Stimulated activated CD4-positive, alpha-beta T cell treated with anti-CD3 and anti-CD28 coated beads, Interleukin-1b, Interleukin-23, amount 100 ng/mL, for 4 hours (primary cell): ENCODE data around the gene AMOTL1.
"Not testable (repeated sequence)": the region's sequence is repeated elsewhere in the genome, so short reads cannot be mapped to it uniquely, and the experiment has no call there.

Source experiments
- DNase-seq, 2 donors: peaks; one replicate each; pipeline ENCODE4 v3.0.0-alpha.2; 2020; ENCODE audit warnings: low read depth in 2 of 2

AMOTL1 gene

DNA sequence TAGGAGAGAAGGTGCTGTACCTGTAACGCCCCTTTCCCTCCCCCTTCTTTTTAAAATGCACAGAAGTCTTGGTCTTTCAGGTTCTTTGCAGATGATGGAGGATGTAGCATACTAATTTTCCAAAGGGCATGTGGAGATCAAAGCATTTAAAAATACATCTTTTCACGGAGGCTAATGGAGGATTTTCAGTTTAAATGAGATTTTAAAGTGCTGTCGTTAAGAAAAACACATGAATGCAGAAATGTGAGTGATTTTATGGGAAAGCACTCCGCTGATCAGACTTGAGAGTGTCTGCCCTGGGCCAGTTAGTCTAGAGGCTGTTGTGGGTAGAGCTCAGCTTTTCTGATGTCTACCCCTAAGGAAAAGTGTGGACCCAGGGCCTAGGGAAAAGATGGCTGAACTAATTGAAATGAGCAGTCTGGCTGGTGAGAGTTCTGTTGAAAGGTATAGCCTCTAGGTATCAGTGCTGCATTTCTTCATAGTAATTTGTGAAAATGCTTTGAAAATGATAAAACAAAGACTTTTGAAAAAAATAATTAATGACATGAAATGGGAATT, 2.5 kb downstream of the AMOTL1 start:
- DNase-seq: no peak

GRCh38 chr11:94771390-94771789, 3.2 kb downstream of the AMOTL1 start:
- DNase-seq: no peak

DNA sequence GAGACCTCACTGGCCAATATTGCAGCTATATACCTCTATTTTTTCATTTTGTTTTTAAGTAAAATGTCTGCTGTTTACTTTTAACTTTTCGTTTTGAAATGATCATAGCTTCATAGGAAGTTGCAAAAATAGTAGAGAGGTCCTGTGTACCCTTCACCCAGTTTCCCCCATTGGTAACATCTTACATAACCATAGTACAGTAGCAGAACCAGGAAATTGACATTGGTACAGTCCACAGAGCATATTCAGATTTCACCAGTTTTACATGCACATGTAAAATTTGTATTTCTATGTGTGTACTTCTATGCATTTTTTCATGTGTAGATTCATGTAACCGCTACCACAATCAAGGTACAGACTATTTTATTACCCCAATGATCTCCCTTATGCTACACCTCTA, 3.8 kb downstream of the AMOTL1 start:
- no peak for DNase-seq

DNA sequence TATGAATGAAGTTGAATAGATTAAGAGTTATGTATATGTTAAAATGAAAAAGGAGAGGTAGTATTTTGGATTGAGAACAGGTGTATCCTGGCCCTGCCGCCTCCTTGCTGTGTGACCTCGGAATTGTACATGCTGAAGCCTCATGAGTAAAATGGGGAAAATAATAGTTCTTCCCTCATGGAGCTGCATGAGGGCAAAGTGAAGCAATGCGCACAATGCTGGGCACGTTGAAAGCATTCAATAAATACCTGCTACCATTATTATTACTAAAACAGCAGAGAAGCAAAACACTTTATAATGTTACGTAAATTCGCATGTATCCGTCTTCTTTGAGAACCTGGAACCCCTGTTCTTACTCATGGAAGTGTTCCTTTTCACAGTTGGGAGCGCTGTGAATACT, 5.7 kb downstream of the AMOTL1 start:
- no peak for DNase-seq

- no peak for DNase-seq
Measured at GRCh38 chr11:94774345-94774744, 6.2 kb downstream of the AMOTL1 start.

GRCh38 chr11:94775567-94776327, 7.6 kb downstream of the AMOTL1 start:
- DNase-seq: no peak

GRCh38 chr11:94776351-94777321, 8.5 kb downstream of the AMOTL1 start:
- DNase-seq: no peak

DNA sequence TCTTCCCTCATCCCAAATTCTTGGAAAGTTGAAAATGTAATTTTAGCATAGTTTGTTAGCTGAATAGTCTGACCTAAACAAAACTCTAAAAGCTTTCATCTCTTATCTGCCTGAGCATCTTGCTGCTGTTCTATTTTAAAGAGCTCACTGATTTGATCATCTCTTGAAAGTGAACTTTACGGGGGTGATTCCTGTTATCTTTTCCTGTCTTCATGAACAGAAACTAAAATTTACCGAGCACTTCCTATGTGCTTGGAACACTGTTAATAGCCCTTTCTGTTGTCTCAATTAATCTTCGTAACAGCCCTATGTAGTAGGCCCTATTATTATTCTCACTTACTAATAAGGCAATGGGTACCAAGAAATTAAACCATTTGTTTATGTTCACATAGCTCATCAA, 12.3 kb downstream of the AMOTL1 start:
- no peak for DNase-seq

- no peak for DNase-seq
Measured at GRCh38 chr11:94781837-94782236, 13.7 kb downstream of the AMOTL1 start.

DNA sequence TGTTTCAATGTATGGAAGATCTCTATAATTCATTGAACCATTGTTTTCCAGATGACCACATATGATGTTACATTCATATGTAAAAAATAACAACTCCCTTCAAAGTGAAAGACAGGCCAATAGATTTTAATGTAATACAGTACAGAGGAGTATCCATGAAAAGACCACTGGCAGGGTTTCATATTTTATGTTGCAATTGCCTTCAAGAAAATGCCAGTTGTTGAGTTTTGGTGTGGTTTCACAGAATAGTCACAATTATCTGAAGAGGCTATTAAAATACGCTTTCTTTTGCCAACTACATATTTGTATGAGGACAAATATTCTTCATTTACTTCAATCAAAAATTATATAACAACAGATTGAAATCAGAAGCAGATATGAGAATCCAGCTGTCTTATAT, 14.3 kb downstream of the AMOTL1 start:
- no peak for DNase-seq

GRCh38 chr11:94784884-94785283, 16.7 kb downstream of the AMOTL1 start:
- no peak for DNase-seq

GRCh38 chr11:94785509-94785908, 17.4 kb downstream of the AMOTL1 start:
- DNase-seq: no peak

GRCh38 chr11:94786264-94787126, 18.3 kb downstream of the AMOTL1 start:
- DNase-seq: no peak

- DNase-seq: no peak
Measured at GRCh38 chr11:94787801-94788200, 19.6 kb downstream of the AMOTL1 start.

- DNase-seq: no peak
Measured at GRCh38 chr11:94788396-94788795, 20.2 kb downstream of the AMOTL1 start.

DNA sequence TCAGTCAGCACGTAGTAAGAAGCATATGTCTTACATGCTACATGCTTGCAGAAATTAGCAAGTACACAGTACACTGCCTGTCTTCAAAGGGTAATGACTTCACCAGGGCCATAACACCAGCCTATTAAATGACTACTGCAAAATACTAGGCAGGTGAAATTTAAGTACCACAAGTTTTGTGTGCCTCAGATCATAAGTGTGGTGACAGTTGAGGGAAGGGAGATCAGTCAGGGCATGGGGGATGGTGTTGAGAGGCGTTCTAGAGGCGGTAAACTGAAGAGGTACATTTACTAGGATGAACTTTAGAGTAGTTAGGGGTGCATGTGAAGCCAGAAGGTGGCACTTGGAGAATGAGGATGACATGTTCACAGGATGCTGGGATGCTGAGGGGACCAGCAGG, 22.0 kb downstream of the AMOTL1 start:
- no peak for DNase-seq

DNA sequence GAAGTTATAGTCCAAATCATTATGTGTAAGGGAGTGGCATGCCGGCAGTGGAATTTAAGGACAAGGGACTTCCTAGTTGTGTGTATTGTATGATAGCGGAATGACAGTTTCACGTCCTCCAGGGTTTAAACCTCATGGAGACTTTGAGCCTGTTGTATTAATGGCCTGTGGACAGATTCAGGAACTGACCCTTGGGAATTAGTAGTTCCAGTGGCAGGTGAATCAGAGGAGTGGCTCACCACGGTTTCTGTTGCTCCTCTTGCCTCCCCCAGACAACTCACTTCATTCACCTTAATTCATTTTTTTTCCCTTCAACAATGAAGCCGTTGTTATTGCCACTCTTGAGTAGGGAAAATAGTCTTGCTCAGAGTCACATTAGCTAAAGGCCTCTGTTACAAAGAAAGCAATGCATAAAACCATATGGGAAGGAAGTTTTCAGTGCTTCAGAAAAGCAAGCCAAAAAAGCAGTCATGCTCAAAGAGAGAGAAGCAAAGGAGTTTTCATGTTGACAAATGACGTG, 22.6 kb downstream of the AMOTL1 start:
- DNase-seq: no peak

DNA sequence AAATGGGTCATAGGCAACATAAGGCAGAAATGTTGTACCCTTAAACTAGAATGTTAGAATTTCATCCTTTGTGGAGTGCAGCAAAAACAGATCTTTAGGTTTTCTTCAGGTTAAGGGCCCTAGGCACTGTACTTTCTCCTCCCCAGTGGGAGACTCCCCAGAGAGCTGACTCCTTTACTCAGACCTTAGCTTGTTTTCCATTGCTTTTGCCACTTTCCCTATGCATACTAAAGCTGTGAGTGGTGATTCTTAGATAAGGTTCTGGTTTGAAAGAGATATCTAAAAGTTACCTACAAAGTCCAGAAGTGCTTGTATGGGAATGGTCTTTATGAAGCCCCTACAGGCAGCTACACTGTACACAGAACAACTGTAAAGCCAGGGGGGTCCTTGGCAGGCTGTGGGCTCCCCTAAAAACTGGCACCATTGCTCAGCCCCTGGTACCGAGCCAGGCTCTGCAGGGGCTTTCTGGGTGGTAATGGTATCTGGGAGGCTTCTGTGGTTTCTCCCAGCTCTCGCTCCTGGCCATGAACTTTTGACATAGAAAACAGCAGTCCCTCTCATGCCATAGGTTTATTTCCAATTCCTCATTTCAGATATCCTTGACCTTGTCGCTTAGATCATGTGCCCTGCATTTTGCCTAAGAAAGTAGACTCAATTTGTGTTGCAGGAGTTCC, 23.2 kb downstream of the AMOTL1 start:
- DNase-seq: no peak

- not testable (repeated sequence) for DNase-seq
Measured at GRCh38 chr11:94791942-94792341, 23.8 kb downstream of the AMOTL1 start.

GRCh38 chr11:94792451-94792850, 24.3 kb downstream of the AMOTL1 start:
- DNase-seq: no peak

DNA sequence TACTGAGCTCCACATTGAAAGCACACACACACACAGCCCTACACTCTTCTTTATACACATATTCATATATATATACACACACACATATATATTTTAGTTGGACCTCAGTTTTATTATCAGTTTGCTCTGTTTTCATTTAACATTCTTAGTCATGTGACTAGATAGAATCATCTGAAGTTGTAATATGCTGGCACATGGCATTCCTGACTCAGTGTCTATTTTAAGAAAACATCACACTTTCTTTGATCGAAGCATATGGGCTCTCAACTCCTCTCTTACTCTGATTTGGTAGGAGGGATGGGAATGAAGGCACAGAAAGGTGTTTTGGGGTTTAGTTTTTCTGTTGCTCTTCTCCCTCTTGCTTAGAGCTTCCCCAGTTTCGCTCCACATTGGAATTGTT, 24.8 kb downstream of the AMOTL1 start:
- no peak for DNase-seq
